ENCODE measurements around the gene TNFRSF9.
"Not testable (repeated sequence)": the region's sequence is repeated elsewhere in the genome, so short reads cannot be mapped to it uniquely, and the experiment has no call there.

TNFRSF9 gene

GRCh38 chr1:7940745-7941436 lies at the start of gene TNFRSF9:
Gene TNFRSF9, minus strand, starts transcription at chr1:7940839. Its CDS starts 845 bp downstream, at chr1:7939994.
- peak; percentile 64 to 80 for DNase-seq (ENCODE audit: low read depth in 2 of 2)

GRCh38 chr1:7989762-7990428 lies 49.3 kb upstream of the TNFRSF9 start:
- no peak for DNase-seq (ENCODE audit: low read depth in 2 of 2)

- no peak for DNase-seq (ENCODE audit: low read depth in 2 of 2)
These were observed 47.9 kb upstream of the TNFRSF9 start for GRCh38 chr1:7988576-7988975.

GRCh38 chr1:7987528-7987927 lies 46.9 kb upstream of the TNFRSF9 start:
- no peak for DNase-seq (ENCODE audit: low read depth in 2 of 2)

GRCh38 chr1:7985851-7986612 lies 45.4 kb upstream of the TNFRSF9 start:
- no peak for DNase-seq (ENCODE audit: low read depth in 2 of 2)

GRCh38 chr1:7984811-7985210 lies 44.2 kb upstream of the TNFRSF9 start:
- DNase-seq (ENCODE audit: low read depth in 2 of 2) = no peak

GRCh38 chr1:7983086-7983778 lies 42.6 kb upstream of the TNFRSF9 start:
- no peak for DNase-seq (ENCODE audit: low read depth in 2 of 2)

- DNase-seq (ENCODE audit: low read depth in 2 of 2) = no peak
These were observed 40.3 kb upstream of the TNFRSF9 start for GRCh38 chr1:7980984-7981383.

GRCh38 chr1:7975212-7975865 lies 34.7 kb upstream of the TNFRSF9 start:
- no peak for DNase-seq (ENCODE audit: low read depth in 2 of 2)

- no peak for DNase-seq (ENCODE audit: low read depth in 2 of 2)
These were observed 32.4 kb upstream of the TNFRSF9 start for GRCh38 chr1:7973086-7973485.

GRCh38 chr1:7972285-7972684 lies 31.6 kb upstream of the TNFRSF9 start:
- DNase-seq (ENCODE audit: low read depth in 2 of 2) = no peak

- DNase-seq (ENCODE audit: low read depth in 2 of 2) = no peak
These were observed 30.4 kb upstream of the TNFRSF9 start for GRCh38 chr1:7971024-7971423.

GRCh38 chr1:7970246-7970645 lies 29.6 kb upstream of the TNFRSF9 start:
- DNase-seq (ENCODE audit: low read depth in 2 of 2) = no peak

- no peak for DNase-seq (ENCODE audit: low read depth in 2 of 2)
These were observed 27.0 kb upstream of the TNFRSF9 start for GRCh38 chr1:7967651-7968050.

GRCh38 chr1:7967196-7967595 lies 26.6 kb upstream of the TNFRSF9 start:
- DNase-seq (ENCODE audit: low read depth in 2 of 2) = no peak

GRCh38 chr1:7964476-7964875 lies 23.8 kb upstream of the TNFRSF9 start:
- DNase-seq (ENCODE audit: low read depth in 2 of 2) = no peak

- not testable (repeated sequence) for DNase-seq (ENCODE audit: low read depth in 2 of 2)
These were observed 23.2 kb upstream of the TNFRSF9 start for GRCh38 chr1:7963841-7964240.

- not testable (repeated sequence) for DNase-seq (ENCODE audit: low read depth in 2 of 2)
These were observed 22.7 kb upstream of the TNFRSF9 start for GRCh38 chr1:7963378-7963730.

- no peak for DNase-seq (ENCODE audit: low read depth in 2 of 2)
These were observed 22.2 kb upstream of the TNFRSF9 start for GRCh38 chr1:7962636-7963377.

GRCh38 chr1:7962014-7962335 lies 21.3 kb upstream of the TNFRSF9 start:
- no peak for DNase-seq (ENCODE audit: low read depth in 2 of 2)

Data from activated CD4-positive, alpha-beta T cell treated with anti-CD3 and anti-CD28 coated beads for 24 hours (primary cell).